ENCODE results near the gene USP33. TPM values are rescaled to one million over a fixed set of nuclear protein-coding genes. Genes with fewer than 3 reads are reported as not detected.
"Not testable (repeated sequence)": the region's sequence is repeated elsewhere in the genome, so short reads cannot be mapped to it uniquely, and the experiment has no call there.

The USP33 gene
- 10 to 100 TPM in 11 of 12 donors, not detected in 1; 28.3 to 61.1 (median 38.1) TPM for polyA plus RNA-seq (ENCODE audit: insufficient read length in 12 of 12)
- long read RNA-seq, donor 1, full-length matches to known transcripts, result 5 of 23 reads
- long read RNA-seq, donor 1, partial matches to known transcripts, result 18 of 23 reads
- long read RNA-seq, donor 1, other reads (novel, unspliced or antisense), result 0 of 23 reads
- long read RNA-seq, donor 2, result 0 reads
- long read RNA-seq, donor 3, result 0 reads
- long read RNA-seq, donor 4, partial matches to known transcripts, result 0 of 1 reads
- long read RNA-seq, donor 4, other reads (novel, unspliced or antisense), result 0 of 1 reads
- long read RNA-seq, donor 5, full-length matches to known transcripts, result 4 of 12 reads
- long read RNA-seq, donor 5, partial matches to known transcripts, result 8 of 12 reads
- long read RNA-seq, donor 5, other reads (novel, unspliced or antisense), result 0 of 12 reads
- long read RNA-seq, donor 6, partial matches to known transcripts, result 0 of 2 reads
- long read RNA-seq, donor 6, other reads (novel, unspliced or antisense), result 0 of 2 reads
- long read RNA-seq, donor 7, full-length matches to known transcripts, result 2 of 2 reads
- long read RNA-seq, donor 7, partial matches to known transcripts, result 0 of 2 reads
- long read RNA-seq, donor 7, other reads (novel, unspliced or antisense), result 0 of 2 reads
- long read RNA-seq, donor 8, full-length matches to known transcripts, result 3 of 11 reads
- long read RNA-seq, donor 8, partial matches to known transcripts, result 8 of 11 reads
- long read RNA-seq, donor 8, other reads (novel, unspliced or antisense), result 0 of 11 reads
- long read RNA-seq, donor 9, full-length matches to known transcripts, result 1 of 1 reads
- long read RNA-seq, donor 9, partial matches to known transcripts, result 0 of 1 reads
- long read RNA-seq, donor 9, other reads (novel, unspliced or antisense), result 0 of 1 reads
- long read RNA-seq, donor 10, partial matches to known transcripts, result 1,046 of 1,096 reads
- long read RNA-seq, donor 10, other reads (novel, unspliced or antisense), result 49 of 1,096 reads
- long read RNA-seq, donor 11, full-length matches to known transcripts, result 1 of 7 reads
- long read RNA-seq, donor 11, partial matches to known transcripts, result 6 of 7 reads
- long read RNA-seq, donor 11, other reads (novel, unspliced or antisense), result 0 of 7 reads

DNA sequence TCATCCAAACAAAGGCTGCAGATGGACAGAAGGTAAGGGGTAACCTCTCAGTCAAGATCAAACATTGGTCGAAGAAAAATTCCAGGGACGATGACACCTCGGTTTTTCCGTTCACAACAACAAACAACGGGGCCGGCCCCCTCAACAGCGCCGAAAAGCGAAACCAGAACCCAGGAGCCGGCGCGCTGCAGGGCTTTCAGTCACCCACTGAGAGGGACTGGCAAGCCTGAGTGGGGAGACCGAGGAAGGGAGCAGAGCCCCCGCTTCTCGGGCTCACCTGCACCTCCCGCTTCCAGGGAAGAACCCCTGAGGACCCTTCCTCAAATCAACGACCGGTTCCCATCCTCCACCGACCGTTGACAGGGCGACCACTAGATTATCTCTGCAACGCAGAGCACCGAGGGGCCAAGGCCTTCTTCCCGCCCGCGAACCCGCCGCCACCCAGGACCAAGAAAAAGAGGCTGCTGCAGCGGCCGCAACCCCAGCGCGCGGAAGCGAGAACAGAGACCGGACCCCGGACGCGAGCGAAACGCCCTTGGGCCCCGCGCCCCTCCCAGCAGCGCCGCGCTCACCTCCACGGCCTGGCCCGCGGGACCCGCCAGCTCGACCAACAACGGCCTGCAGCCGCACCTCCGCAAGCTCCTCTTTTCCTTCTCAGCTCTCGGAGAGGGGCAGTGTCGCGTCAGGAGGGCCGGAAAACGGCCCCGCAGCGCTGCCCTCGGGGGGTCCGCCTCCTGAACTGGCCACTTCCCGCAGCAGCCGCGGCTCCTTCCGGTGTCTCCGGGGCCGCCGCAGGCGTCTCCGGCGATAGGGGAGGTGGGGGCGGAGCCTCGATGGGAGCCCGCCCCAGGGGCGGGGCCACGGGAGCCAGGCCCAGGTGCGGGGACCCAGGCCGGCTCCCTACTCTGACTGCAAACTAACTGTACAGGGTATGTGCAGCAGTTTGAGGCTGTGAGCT lies at the start of gene USP33:
Gene USP33 (minus strand): TSS at position 782 of the 958 bp plus-strand sequence. CDS start 18,155 bp downstream, outside the sequence.
- peak; percentile 91 for DNase-seq

DNA sequence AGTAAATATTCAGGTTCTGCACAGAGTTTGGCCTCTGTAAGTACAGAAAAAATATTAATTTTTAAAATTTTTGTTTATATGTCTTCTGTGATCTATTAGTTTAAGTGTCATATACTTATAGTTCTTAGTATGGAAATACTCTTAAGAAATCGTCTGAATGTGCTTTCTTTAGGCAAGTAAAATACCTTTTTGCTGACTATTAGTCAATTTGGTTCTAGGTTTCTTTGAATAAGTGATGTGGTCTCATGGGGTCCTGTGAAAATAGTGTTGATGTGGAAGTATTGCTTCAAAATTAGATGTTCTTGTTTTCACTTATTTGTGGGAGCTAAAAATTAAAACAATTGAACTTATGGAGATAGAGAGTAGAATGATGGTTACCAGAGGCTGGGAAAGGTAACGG lies 43.7 kb upstream of the USP33 start:
- no peak for DNase-seq

DNA sequence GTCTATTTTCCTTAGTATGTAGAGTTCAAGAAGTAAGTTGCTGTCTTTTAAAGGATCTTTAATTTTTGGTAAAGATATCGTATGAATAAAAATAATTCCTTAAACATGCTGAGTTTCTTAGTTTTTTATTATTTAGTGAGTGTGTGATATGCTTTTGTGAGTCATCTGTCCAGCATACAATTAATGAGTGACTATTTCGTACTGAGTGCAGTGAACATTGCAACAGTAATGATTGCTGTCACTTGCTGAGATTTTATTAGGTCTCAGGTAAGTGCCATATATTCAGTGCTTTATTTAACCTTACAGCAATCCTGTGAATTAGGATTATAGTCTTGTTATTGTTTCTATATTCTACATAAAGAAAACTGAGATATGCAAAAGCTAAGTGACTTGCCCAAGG lies 42.4 kb upstream of the USP33 start:
- no peak for DNase-seq

DNA sequence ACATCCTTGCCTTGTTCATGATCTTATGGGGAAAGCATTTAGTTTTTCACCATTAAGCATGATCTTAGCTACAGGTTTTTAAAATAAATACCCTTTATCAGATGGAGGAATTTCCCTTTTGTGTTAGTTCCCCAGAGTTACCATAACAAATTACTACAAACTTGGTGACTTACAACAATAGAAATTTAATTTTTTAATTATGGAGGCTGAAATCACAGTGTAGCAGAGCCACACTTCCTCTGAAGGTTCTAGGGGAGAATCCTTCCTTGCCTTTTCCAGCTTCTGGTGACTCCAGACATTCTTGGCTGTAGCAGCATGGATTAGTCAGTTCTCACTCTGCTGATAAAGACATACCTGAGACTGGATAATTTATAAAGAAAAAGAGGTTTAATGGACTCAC lies 38.3 kb upstream of the USP33 start:
- DNase-seq, result no peak

DNA sequence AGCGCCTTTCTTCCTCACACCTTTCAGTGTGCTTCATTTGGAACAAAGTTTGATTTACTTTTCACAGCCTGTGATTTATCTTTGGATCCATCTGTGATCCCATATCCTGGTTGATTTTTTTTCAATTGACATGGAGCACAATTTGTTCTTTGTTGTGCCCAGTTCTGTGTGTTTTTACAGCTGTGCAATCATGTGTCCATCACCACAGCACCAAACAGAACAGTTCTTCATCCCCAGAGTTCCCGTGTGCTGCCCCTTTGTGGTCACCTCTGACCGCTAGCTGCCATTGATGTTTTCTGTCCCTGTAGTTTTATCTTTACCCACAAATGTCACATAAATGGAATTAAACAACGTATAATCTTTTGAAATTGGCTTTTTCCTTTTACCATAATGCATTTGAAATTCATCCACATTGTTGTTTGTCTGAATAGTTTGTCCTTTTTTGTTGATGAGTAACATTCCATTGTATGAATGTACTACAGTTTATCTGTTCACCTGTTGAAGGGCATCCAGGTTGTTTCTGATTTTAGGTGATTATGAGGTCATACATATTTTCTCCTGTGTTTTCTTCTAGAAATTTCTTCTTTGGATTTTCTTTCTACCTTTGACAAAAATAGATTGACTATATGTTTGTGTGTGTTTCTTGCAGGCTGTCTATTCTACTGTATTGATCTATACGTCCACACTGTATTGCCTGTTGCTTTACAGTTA lies 37.2 kb upstream of the USP33 start:
- DNase-seq, result no peak

DNA sequence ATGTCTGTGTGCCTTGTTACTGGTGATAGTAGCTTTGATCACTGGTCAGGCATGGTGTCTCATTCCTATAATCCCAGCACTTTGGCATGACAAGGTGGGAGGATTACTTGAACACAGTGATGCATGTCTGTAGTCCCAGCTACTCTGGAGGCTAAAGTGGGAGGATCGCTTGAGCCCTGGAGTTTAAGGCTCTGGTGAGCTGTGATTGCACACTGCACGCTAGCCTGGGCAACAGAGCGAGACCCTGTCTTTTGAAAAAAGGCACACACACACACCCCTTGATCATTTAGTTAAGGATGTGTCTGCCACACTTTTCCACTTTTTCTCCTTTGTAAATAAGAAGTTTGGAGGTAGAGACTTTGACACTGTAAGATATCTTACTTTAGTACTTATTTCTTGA lies 34.9 kb upstream of the USP33 start:
- DNase-seq, result no peak

DNA sequence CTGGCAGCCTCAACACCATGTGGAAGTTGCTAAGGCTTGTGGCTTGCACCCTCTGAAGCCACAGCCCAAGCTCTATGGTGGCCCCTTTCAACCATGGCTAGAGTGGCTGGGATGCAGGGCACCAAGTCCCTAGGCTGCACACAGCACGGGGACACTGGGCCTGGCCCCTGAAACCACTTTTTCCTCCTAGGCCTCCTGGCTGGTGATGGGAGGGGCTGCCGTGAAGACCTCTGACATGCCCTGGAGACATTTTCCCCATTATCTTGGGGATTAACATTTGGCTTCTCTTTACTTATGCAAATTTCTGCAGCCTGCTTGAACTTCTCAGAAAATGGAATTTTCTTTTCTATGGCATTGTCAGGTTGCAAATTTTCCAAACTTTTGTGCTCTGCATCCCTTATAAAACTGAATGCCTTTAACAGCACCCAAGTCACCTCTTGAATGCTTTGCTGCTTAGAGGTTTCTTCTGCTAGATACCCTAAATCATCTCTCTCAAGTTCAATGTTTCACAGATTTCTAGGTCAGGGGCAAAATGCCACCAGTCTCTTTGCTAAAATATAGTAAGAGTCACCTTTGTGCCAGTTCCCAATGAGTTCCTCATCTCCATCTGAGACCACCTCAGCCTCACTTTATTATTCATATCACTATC lies 26.6 kb upstream of the USP33 start:
- DNase-seq, result not testable (repeated sequence)

DNA sequence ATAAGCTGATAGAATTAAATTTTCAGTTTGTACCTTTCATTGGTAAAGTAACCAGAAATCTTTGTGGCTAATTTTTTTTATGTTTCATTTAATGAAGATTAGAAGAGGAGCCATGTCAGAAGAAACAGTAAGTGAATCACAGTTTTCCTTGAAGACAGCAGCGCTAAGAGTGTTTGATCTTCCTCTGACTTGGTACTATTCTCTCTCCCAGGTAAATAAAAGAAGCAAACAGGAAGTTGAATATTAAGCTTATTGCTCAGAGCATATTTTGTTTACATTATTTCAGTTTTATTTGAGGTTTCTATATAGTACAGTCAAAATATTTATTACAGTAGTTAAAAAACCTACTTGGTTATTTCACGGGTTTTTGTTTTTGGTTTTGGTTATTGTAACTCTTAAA lies 23.5 kb upstream of the USP33 start:
- DNase-seq, result no peak

DNA sequence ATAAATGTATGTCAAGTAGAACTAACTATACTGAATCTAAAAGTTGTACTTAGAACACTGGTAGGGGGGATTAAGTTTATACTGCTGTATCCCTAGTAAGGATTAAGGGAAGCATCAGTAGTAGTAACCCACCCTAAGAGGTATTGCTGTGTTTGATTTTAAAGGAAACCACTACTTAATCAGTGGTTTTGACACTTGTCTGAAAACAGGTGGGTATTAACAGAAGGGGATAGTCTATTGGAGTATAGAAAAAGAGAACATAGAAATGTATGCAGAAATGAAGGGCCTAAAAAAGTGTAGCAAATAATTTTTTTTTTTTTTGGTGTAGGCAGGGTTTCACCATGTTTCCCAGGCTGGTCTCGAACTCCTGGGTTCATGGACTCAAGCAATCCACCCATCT lies 22.0 kb upstream of the USP33 start:
- no peak for DNase-seq

DNA sequence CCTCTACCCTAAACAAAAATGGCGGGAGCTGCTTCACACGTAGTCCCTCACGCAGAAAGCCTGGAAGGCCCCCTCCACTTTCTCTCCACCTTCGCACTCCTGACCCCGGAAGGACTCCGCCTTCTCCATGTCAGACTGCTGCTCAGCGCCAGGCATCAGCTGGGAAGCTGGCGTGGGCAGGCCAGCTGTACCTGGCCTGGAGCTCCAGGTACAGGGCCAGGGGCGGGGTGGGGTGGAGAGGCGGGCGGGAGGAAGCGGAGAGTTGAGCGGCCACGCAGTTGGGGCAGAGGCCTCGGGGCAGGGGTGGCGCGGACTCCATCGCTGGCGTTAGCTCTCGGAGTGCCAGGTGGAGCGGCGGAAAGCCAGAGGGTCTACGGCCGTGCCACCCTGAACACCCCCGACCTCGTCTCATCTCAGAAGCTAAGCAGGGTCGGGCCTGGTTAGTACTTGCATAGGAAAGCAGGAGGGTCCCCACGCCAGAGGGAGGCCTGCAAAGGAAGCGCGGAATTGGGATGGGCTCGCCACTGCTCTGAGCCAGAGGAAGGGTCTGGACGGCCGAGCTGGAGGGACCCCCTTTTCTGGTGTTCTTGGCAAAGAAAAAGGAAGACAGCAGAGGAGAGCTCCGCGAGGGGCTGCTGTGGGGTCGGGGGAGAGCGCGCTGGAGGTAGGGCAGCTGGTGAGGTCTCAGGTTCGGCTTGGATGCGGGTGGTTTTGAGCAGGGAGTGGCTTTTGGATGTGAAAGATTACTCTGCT lies 20.1 kb upstream of the USP33 start, which contains the start of gene MIGA1:
Gene MIGA1 (plus strand): TSS at position 121 of the 753 bp plus-strand sequence. CDS start 3,604 bp downstream, outside the sequence.
- peak; percentile 93 for DNase-seq

DNA sequence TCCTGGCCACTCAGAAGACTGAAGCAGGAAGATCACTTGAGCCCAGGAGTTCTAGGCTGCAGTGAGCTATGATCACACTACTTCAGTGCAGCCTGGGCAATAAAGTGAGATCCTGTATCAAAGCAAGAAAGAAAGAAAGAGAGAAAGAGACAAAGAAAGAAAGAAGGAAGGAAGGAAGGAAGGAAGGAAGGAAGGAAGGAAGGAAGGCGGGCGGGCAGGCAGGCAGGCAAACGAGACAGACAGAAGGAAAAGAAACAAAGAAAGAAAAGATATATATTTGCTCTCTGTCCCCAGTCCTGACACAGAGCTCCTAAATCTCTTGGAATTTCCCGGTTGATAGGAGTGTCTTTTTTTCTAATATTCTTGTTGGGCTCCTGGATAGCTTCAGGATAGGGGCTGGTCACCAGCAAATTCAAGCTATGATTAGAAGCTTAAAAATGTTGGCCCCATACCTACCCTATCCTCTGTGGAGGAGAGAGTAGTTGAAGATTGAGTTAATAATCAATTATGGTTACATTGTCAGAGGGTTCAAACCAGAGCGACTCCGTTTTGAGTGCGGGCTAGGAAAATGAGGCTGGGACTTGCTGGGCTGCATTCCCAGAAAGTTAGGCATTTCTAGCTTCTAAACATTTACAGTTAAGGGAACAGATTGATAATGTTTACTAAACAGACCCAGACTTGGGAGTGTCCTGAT lies 16.5 kb upstream of the USP33 start:
- no peak for DNase-seq

DNA sequence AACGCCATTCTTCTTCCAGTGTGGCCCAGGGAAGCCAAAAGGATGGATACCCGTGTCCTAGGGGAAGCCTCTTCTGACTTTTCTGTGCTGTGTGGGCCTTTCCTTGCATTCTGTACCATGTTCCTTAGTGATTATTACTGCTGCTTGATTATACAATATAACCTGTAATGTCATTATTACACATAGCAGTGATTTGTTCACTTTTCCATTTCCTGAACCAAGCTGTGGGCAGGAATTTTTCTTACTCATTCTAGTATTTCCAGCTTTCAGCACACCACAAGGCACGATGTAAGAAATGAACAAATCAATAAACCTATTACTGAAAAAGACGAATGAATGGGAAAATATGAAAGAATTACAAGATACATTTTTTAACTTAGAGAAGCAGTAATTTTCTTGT lies 8.4 kb upstream of the USP33 start:
- DNase-seq, result no peak

DNA sequence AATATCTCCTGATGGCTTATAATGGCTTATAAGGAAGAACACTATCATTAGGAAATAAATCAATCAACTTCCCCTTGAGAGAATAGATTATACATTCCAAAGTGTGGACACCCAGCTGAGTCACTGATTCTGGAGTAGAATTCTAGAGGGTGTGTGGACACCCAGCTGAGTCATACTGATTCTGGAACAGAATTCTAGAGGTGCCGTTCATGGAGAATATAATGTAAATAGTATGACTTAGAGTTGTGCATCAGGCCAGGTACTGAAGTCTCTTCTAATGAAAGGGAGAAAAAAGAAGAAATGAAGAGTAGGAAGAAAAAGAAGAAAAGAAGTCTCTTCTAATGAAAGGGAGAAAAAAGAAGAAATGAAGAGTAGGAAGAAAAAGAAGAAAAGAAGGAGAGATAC lies 2.4 kb upstream of the USP33 start:
- DNase-seq, result no peak

DNA sequence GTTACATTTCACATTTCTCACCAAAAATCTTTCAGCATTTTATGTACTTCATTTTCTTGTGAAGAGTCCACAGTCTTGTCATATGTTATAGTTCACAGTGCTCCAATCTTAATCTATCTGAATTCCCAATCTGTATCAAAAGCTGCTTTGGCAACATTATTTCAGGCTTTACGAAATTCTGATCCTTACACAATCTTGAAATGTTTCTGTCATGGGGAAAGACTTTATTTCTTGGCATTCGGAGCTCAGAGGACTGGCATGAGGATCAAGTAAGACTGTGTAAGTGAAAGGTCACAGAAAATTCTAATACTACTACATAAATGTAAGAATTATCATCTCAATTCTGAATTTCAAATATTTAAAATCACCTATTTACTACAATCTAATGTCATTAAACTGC lies 2.0 kb downstream of the USP33 start:
- no peak for DNase-seq

DNA sequence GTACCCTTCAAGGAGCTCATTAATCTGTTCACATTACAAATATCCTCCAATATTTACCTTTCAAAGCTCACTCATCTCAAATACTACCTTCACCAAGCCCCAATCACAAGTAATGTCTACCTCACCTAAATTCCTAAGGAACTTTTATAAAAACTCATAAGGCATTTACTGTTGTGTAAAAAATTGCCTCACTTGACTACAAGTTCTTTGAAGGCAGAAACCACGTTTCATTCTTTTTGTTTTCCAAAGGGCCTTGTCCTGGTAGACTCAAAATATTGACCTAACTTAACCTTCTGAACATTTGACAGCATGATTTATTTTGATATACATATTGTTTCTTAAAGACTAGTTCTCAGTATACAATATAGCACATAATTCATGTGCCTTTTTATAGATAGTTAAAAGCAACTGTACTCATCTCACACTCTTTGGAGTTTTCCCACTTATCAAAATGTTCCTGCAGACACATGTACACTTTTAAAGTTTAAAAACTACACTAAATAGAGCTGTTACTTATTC lies 2.5 kb downstream of the USP33 start:
- no peak for DNase-seq

DNA sequence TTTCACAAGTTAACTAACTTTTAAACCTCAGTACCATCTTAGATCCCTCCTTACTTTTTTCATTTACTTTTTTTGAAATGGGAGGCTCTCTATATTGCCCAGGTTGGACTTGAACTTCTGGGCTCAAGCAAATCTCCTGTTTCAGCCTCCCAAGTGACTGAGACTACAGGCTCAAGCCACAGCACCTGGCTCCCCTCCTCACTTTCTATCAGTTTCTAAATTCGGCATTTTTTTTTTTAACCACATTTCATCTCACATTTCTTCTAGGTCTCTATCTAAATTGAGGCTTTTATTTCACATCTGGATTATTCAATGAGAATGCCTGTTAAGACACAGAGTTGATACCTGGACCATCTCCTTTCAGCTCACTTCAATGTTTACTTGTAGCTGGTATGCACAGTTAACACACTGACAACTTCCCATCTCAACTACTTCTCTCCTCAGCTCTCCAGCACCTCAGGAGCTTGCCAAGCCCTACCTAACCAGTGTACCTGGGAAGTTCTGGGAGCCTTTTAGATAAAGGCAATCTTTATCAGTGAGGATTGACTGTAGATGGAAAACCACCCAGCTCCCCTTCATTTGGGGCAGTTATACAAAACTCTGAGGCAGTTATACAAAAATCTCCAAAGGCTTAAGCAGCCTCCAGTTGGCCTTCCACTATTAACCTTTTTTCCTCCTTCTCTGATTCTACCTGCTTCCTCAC lies 3.4 kb downstream of the USP33 start:
- no peak for DNase-seq

DNA sequence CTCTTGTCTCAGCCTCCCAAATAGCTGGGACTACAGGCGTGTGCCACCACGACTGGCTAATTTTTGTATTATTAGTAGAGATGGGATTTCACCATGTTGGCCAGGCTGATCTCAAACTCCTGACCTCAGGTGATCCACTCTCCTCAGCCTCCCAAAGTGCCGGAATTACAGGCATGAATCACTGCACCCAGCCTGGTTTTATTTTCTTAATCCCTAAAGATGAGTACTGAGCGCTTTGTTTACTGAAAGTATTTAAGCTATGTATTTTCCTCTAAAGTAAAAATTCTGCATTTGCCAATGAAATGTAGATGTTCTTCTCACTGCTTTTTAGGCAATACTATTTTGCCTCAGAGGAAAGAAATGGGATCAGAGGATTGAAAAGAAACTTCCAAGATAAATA lies 10.2 kb downstream of the USP33 start:
- not testable (repeated sequence) for DNase-seq
